HEK293 (cell line): ENCODE data around the gene NCKAP5L.

Experiments
- CTCF ChIA-PET: fragments of 350-600 bp; formaldehyde crosslinking; extraction: SDS; loops from one replicate; lab custom pipeline; 2021; ENCODE audit warnings: antibody characterized with exemption; lab: Yijun Ruan, JAX
- POLR2A ChIA-PET: fragments of 300-600 bp; formaldehyde crosslinking; extraction: SDS; loops from one replicate; lab custom pipeline; 2020; ENCODE audit warnings: antibody characterized with exemption, inconsistent platforms; lab: Yijun Ruan, JAX
- H3K27ac ChIP-seq: fragments of 200-500 bp; sonication (Bioruptor generic); 2 replicates; pipeline ENCODE4 v1.5.1; 2014; ENCODE audit warnings: low read depth, low read length, control low read depth, inconsistent platforms; ENCODE audit errors: extremely low read depth
- H3K36me3 ChIP-seq, 2 experiments: fragments of 200-500 bp in 1 of 2; sonication (Bioruptor generic) in 1 of 2; 1 replicate in 1 of 2; 2 replicates in 1 of 2; pipeline ENCODE4 v1.5.1; 2014 to 2017; ENCODE audit warnings: inconsistent platforms in 2 of 2, low read length in 2 of 2; ENCODE audit not compliant: control insufficient read depth in 2 of 2, insufficient read depth in 1 of 2
- H3K4me1 ChIP-seq: fragments of 200-500 bp; sonication (Bioruptor generic); 2 replicates; pipeline ENCODE4 v1.5.1; 2014; ENCODE audit warnings: mild to moderate bottlenecking, low read length, inconsistent platforms; ENCODE audit not compliant: control insufficient read depth, insufficient read depth
- H3K4me3 ChIP-seq: 2 replicates; pipeline ENCODE4 v1.5.1; 2011; ENCODE audit warnings: low read depth, mild to moderate bottlenecking, control low read depth, low read length, moderate library complexity
- H3K9me3 ChIP-seq: fragments of 200-500 bp; sonication (Bioruptor generic); 2 replicates; pipeline ENCODE4 v1.5.1; 2014; ENCODE audit warnings: low read depth, low read length, inconsistent platforms; ENCODE audit not compliant: control insufficient read depth, insufficient read depth
- GLI4 ChIP-seq: fragments of 450-650 bp; formaldehyde crosslinking; IDR thresholded peaks from 2 replicates; pipeline ENCODE4 v1.5.1; 2016; ENCODE audit warnings: missing biosample characterization, missing genetic modification characterization
- HOXD13 ChIP-seq: sonication (generic); formaldehyde crosslinking; IDR thresholded peaks from 2 replicates; pipeline ENCODE4 v1.8.0; 2022; ENCODE audit warnings: missing genetic modification reagents, borderline replicate concordance
- KLF1 ChIP-seq: fragments of 450-650 bp; formaldehyde crosslinking; IDR thresholded peaks from 2 replicates; pipeline ENCODE4 v1.5.1; 2016; ENCODE audit warnings: missing biosample characterization, missing genetic modification characterization
- KLF7 ChIP-seq: fragments of 450-650 bp; formaldehyde crosslinking; IDR thresholded peaks from 2 replicates; pipeline ENCODE4 v1.5.1; 2016; ENCODE audit warnings: missing biosample characterization, missing genetic modification characterization, borderline replicate concordance
- SCRT1 ChIP-seq: fragments of 450-650 bp; formaldehyde crosslinking; IDR thresholded peaks from 2 replicates; pipeline ENCODE4 v1.5.1; 2016; ENCODE audit warnings: missing biosample characterization, missing genetic modification characterization, borderline replicate concordance
- ZBTB1 ChIP-seq: fragments of 450-650 bp; formaldehyde crosslinking; IDR thresholded peaks from 2 replicates; pipeline ENCODE4 v1.5.1; 2016; ENCODE audit warnings: missing biosample characterization, missing genetic modification characterization
- ZNF341 ChIP-seq: fragments of 450-650 bp; formaldehyde crosslinking; IDR thresholded peaks from 2 replicates; pipeline ENCODE4; 2016; ENCODE audit warnings: low read depth, missing biosample characterization, missing genetic modification characterization
- ZNF600 ChIP-seq: fragments of 450-650 bp; formaldehyde crosslinking; IDR thresholded peaks from 2 replicates; pipeline ENCODE4 v1.5.1; 2016; ENCODE audit warnings: missing biosample characterization, missing genetic modification characterization
- ZNF624 ChIP-seq: fragments of 450-650 bp; formaldehyde crosslinking; IDR thresholded peaks from 2 replicates; pipeline ENCODE4 v1.5.1; 2017; ENCODE audit warnings: missing biosample characterization, missing genetic modification characterization
- ZNF658 ChIP-seq: fragments of 450-650 bp; formaldehyde crosslinking; IDR thresholded peaks from 2 replicates; pipeline ENCODE4; 2016; ENCODE audit warnings: missing biosample characterization, missing genetic modification characterization
- ZNF791 ChIP-seq: fragments of 450-650 bp; formaldehyde crosslinking; IDR thresholded peaks from 2 replicates; pipeline ENCODE4 v1.5.1; 2016; ENCODE audit warnings: missing biosample characterization, missing genetic modification characterization
- ZSCAN23 ChIP-seq: fragments of 450-650 bp; formaldehyde crosslinking; IDR thresholded peaks from 2 replicates; pipeline ENCODE4 v1.5.1; 2016; ENCODE audit warnings: missing biosample characterization, missing genetic modification characterization
- ZSCAN30 ChIP-seq: fragments of 450-650 bp; IDR thresholded peaks from 2 replicates; pipeline ENCODE4 v1.5.1; 2018; ENCODE audit warnings: missing biosample characterization, mild to moderate bottlenecking, missing genetic modification characterization, moderate library complexity
- TF ChIP-seq, protein P1 (sequence below): fragments of 450-650 bp; formaldehyde crosslinking; IDR thresholded peaks from 2 replicates; pipeline ENCODE4 v1.5.0; 2017; ENCODE audit warnings: missing biosample characterization, missing genetic modification characterization, borderline replicate concordance
- TF ChIP-seq, protein P2 (sequence below): fragments of 450-650 bp; IDR thresholded peaks from 2 replicates; pipeline ENCODE4 v1.5.1; 2018; ENCODE audit warnings: missing biosample characterization, missing genetic modification characterization
- TF ChIP-seq, protein P3 (sequence below): fragments of 450-650 bp; formaldehyde crosslinking; IDR thresholded peaks from 2 replicates; pipeline ENCODE4 v1.5.1; 2016; ENCODE audit warnings: missing biosample characterization, missing genetic modification characterization, low read depth
- TF ChIP-seq, protein P4 (sequence below): fragments of 450-650 bp; IDR thresholded peaks from 2 replicates; pipeline ENCODE4 v1.5.1; 2018; ENCODE audit warnings: missing biosample characterization, mild to moderate bottlenecking, missing genetic modification characterization

Gene NCKAP5L

GRCh38 chr12:49808686-49809380 lies 19.4 kb downstream of the NCKAP5L start:
- no peak overlapping the region for H3K4me3 ChIP-seq
- no peaks in the 10 kb centered on the region for H3K4me1 ChIP-seq
- ChIA-PET POLR2A (interaction anchor here (0.6 to 0.9 kb wide), 2 partner anchors 26 to 34 kb away, joined by 3 to 8 read pairs; partner anchors contain the start of gene BCDIN3D), CTCF (interaction anchor here (0.5 to 1.6 kb wide), 3 partner anchors 31 to 58 kb away, joined by 4 to 5 read pairs (median 4); no protein-coding TSS in a partner anchor)
- H3K27ac ChIP-seq, result no peak overlapping the region
- H3K36me3 ChIP-seq, result peaks cover 0 to 39% of the 10 kb centered on the region in 2 experiments; a peak in 2 of 3 replicates
- TF ChIP-seq, protein P1, sequence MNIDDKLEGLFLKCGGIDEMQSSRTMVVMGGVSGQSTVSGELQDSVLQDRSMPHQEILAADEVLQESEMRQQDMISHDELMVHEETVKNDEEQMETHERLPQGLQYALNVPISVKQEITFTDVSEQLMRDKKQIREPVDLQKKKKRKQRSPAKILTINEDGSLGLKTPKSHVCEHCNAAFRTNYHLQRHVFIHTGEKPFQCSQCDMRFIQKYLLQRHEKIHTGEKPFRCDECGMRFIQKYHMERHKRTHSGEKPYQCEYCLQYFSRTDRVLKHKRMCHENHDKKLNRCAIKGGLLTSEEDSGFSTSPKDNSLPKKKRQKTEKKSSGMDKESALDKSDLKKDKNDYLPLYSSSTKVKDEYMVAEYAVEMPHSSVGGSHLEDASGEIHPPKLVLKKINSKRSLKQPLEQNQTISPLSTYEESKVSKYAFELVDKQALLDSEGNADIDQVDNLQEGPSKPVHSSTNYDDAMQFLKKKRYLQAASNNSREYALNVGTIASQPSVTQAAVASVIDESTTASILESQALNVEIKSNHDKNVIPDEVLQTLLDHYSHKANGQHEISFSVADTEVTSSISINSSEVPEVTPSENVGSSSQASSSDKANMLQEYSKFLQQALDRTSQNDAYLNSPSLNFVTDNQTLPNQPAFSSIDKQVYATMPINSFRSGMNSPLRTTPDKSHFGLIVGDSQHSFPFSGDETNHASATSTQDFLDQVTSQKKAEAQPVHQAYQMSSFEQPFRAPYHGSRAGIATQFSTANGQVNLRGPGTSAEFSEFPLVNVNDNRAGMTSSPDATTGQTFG (tag by site-specific recombination), result no peak
- peak; percentile 20; the same call in 1 of the 2 replicates for TF ChIP-seq ZNF341 (tag by site-specific recombination)
- H3K9me3 ChIP-seq, result no peaks in the 10 kb centered on the region

- no peak overlapping the region for H3K4me3 ChIP-seq
- no peak for TF ChIP-seq ZBTB1 (tag by site-specific recombination)
- TF ChIP-seq, all 188 proteins: peak for 0
- CTCF ChIA-PET, result interaction anchor here (0.6 to 1.6 kb wide), 2 partner anchors 30 to 364 kb away, joined by 3 to 5 read pairs; no protein-coding TSS in a partner anchor
- Histone ChIP-seq H3K36me3 (peaks cover 0 to 45% of the 10 kb centered on the region in 2 experiments; a peak in 2 of 3 replicates), H3K27ac (no peak overlapping the region), H3K9me3 (no peaks in the 10 kb centered on the region), H3K4me1 (no peaks in the 10 kb centered on the region)
- POLR2A ChIA-PET, result interaction anchor here (0.6 to 0.9 kb wide), 2 partner anchors 27 to 35 kb away, joined by 3 to 8 read pairs; partner anchors contain the start of gene BCDIN3D
Observed at GRCh38 chr12:49807991-49808580, 20.1 kb downstream of the NCKAP5L start.

DNA sequence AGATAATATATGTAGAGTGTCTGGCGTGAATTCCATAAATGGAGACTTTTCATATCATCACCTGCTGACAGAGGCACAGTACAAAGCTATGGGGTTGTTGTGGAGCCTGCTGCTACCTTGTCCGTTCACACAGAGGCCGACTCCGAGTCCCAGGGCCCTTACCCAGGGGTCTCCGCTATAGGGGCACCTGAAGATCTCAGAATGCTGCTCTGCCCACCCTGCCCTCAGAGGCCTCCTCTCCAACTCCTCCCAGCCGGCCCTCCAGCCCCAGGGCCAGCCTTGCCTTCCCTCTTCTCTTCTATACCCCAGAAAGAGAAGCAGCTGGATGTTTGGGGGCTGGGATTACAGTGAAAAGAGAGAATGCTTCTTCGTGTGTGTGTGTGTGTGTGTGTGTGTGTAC lies 21.3 kb downstream of the NCKAP5L start:
- ChIA-PET CTCF (interaction anchor here (0.9 kb wide), 1 partner anchor 31 kb away, joined by 3 read pairs; no protein-coding TSS in a partner anchor), POLR2A (no interaction called here)

More for the DNA sequence above, 21.3 kb downstream of the NCKAP5L start:
- peaks cover 0 to 52% of the 10 kb centered on the region in 2 experiments; a peak in 2 of 3 replicates for H3K36me3 ChIP-seq
- H3K4me1 ChIP-seq, result no peaks in the 10 kb centered on the region
- no peak overlapping the region for H3K27ac ChIP-seq
- H3K9me3 ChIP-seq, result no peaks in the 10 kb centered on the region
- no peak overlapping the region for H3K4me3 ChIP-seq
- TF ChIP-seq ZSCAN30, result no peak
- no peak for TF ChIP-seq GLI4 (tag by site-specific recombination)
- TF ChIP-seq, protein P2, sequence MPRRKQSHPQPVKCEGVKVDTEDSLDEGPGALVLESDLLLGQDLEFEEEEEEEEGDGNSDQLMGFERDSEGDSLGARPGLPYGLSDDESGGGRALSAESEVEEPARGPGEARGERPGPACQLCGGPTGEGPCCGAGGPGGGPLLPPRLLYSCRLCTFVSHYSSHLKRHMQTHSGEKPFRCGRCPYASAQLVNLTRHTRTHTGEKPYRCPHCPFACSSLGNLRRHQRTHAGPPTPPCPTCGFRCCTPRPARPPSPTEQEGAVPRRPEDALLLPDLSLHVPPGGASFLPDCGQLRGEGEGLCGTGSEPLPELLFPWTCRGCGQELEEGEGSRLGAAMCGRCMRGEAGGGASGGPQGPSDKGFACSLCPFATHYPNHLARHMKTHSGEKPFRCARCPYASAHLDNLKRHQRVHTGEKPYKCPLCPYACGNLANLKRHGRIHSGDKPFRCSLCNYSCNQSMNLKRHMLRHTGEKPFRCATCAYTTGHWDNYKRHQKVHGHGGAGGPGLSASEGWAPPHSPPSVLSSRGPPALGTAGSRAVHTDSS (tag by site-specific recombination), result no peak
- no peak for TF ChIP-seq ZNF624 (tag by site-specific recombination)
- TF ChIP-seq ZNF791 (tag by site-specific recombination), result no peak
- no peak for TF ChIP-seq ZNF658 (tag by site-specific recombination)
- no peak for TF ChIP-seq KLF1 (tag by site-specific recombination)
- TF ChIP-seq, protein P3, sequence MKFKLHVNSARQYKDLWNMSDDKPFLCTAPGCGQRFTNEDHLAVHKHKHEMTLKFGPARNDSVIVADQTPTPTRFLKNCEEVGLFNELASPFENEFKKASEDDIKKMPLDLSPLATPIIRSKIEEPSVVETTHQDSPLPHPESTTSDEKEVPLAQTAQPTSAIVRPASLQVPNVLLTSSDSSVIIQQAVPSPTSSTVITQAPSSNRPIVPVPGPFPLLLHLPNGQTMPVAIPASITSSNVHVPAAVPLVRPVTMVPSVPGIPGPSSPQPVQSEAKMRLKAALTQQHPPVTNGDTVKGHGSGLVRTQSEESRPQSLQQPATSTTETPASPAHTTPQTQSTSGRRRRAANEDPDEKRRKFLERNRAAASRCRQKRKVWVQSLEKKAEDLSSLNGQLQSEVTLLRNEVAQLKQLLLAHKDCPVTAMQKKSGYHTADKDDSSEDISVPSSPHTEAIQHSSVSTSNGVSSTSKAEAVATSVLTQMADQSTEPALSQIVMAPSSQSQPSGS (tag by site-specific recombination), result no peak
- no peak for TF ChIP-seq HOXD13 (CRISPR knock-in tag)
- no peak for TF ChIP-seq KLF7 (tag by site-specific recombination)
- no peak for TF ChIP-seq SCRT1 (tag by site-specific recombination)
- TF ChIP-seq ZNF600 (tag by site-specific recombination), result no peak
- TF ChIP-seq, protein P4, sequence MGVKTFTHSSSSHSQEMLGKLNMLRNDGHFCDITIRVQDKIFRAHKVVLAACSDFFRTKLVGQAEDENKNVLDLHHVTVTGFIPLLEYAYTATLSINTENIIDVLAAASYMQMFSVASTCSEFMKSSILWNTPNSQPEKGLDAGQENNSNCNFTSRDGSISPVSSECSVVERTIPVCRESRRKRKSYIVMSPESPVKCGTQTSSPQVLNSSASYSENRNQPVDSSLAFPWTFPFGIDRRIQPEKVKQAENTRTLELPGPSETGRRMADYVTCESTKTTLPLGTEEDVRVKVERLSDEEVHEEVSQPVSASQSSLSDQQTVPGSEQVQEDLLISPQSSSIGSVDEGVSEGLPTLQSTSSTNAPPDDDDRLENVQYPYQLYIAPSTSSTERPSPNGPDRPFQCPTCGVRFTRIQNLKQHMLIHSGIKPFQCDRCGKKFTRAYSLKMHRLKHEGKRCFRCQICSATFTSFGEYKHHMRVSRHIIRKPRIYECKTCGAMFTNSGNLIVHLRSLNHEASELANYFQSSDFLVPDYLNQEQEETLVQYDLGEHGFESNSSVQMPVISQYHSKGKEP (tag by site-specific recombination), result no peak
- TF ChIP-seq ZSCAN23, result no peak
